Fibroblast of mammary gland (primary cell): ENCODE measurements around the gene RFC4.
"Not testable (repeated sequence)": the region's sequence is repeated elsewhere in the genome, so short reads cannot be mapped to it uniquely, and the experiment has no call there.

Experiments used
- DNase-seq: peaks from one replicate; pipeline ENCODE4 v3.0.0-alpha.2; 2010; ENCODE audit warnings: low read depth
- H3K4me3 ChIP-seq: 2 replicates; pipeline ENCODE4 v1.5.1; 2011; ENCODE audit warnings: low read depth, mild to moderate bottlenecking, low read length, moderate library complexity; ENCODE audit not compliant: control insufficient read depth
- TF ChIP-seq, protein P1 (sequence below): conservative IDR thresholded peaks from 2 replicates; pipeline ENCODE4 v1.5.1; 2011; ENCODE audit warnings: low read depth, low read length, inconsistent platforms; ENCODE audit not compliant: control insufficient read depth, insufficient read depth

RFC4 gene, protein sequence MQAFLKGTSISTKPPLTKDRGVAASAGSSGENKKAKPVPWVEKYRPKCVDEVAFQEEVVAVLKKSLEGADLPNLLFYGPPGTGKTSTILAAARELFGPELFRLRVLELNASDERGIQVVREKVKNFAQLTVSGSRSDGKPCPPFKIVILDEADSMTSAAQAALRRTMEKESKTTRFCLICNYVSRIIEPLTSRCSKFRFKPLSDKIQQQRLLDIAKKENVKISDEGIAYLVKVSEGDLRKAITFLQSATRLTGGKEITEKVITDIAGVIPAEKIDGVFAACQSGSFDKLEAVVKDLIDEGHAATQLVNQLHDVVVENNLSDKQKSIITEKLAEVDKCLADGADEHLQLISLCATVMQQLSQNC

DNA sequence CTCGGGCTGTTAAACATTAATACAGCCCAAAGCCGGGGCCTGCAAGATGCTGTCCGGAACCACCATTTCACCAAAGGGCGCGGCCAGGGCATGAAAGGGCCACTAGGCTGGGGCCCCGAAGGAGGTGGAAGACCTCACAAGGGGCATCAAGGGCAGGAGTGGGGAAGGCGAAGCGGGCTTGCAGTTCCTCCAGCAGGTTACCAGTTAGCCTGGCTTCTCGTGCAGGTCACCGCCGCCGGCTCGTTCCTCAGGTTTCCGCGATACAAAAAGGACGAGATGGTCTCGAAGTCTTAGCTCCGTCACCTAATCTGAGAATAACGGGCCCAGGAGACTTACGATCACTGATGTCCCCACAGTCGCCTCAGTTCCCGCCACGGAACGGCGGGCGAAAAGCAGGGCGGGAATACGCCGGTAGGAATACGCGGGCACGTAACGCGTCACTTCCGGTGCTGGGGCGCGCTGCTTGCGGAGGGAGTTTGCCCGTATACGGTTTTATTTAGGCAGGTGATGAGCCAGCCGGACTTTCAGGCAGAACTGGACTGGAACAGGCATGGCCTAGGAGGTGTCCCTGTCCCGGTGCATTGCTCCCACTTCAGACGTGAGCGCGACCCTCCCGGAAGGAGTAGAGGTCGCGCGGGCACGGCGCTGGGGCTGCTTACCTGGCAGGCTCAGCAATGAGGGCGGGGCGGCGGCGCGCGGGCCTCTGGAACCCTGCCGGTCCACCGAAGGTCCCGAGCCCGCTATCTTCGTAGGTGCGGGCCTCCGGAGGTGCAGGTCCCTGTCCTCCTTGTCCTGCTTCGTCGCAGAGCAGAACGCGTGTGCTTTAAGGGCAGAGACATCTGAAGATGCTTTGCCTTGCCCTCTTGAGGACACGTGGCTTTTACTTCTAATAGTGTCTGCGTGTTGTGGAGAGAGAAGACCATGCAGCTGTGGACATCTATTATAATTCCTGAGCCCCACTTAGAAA is at the start of gene RFC4:
RFC4 (minus strand) TSS at position 394 of the 967 bp plus-strand sequence. CDS start 1,769 bp downstream, outside the sequence.
- TF ChIP-seq, protein P1, sequence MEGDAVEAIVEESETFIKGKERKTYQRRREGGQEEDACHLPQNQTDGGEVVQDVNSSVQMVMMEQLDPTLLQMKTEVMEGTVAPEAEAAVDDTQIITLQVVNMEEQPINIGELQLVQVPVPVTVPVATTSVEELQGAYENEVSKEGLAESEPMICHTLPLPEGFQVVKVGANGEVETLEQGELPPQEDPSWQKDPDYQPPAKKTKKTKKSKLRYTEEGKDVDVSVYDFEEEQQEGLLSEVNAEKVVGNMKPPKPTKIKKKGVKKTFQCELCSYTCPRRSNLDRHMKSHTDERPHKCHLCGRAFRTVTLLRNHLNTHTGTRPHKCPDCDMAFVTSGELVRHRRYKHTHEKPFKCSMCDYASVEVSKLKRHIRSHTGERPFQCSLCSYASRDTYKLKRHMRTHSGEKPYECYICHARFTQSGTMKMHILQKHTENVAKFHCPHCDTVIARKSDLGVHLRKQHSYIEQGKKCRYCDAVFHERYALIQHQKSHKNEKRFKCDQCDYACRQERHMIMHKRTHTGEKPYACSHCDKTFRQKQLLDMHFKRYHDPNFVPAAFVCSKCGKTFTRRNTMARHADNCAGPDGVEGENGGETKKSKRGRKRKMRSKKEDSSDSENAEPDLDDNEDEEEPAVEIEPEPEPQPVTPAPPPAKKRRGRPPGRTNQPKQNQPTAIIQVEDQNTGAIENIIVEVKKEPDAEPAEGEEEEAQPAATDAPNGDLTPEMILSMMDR: no peak
- H3K4me3 ChIP-seq: peak within 1 kb of the TSS; percentile 75
- DNase-seq: peak; percentile 59

GRCh38 chr3:186854954-186855353 is 48.7 kb upstream of the RFC4 start:
- H3K4me3 ChIP-seq: no peak overlapping the region
- TF ChIP-seq, protein P1: no peak
- no peak for DNase-seq

DNA sequence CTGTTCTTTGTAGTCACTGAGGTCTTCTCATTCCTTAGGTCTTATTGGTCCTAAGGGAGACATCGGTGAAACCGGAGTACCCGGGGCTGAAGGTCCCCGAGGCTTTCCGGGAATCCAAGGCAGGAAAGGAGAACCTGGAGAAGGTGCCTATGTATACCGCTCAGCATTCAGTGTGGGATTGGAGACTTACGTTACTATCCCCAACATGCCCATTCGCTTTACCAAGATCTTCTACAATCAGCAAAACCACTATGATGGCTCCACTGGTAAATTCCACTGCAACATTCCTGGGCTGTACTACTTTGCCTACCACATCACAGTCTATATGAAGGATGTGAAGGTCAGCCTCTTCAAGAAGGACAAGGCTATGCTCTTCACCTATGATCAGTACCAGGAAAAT is 47.9 kb upstream of the RFC4 start:
- TF ChIP-seq, protein P1: no peak
- no peak overlapping the region for H3K4me3 ChIP-seq
- DNase-seq: no peak

DNA sequence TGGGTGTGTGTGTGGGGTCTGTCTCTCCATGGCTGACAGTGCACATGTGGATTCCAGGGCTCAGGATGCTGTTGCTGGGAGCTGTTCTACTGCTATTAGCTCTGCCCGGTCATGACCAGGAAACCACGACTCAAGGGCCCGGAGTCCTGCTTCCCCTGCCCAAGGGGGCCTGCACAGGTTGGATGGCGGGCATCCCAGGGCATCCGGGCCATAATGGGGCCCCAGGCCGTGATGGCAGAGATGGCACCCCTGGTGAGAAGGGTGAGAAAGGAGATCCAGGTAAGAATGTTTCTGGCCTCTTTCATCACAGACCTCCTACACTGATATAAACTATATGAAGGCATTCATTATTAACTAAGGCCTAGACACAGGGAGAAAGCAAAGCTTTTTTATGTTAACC is 46.7 kb upstream of the RFC4 start:
- DNase-seq: no peak
- no peak overlapping the region for H3K4me3 ChIP-seq
- TF ChIP-seq, protein P1: no peak

GRCh38 chr3:186851835-186852234 is 45.6 kb upstream of the RFC4 start:
- H3K4me3 ChIP-seq, DNase-seq: not testable (repeated sequence)

DNA sequence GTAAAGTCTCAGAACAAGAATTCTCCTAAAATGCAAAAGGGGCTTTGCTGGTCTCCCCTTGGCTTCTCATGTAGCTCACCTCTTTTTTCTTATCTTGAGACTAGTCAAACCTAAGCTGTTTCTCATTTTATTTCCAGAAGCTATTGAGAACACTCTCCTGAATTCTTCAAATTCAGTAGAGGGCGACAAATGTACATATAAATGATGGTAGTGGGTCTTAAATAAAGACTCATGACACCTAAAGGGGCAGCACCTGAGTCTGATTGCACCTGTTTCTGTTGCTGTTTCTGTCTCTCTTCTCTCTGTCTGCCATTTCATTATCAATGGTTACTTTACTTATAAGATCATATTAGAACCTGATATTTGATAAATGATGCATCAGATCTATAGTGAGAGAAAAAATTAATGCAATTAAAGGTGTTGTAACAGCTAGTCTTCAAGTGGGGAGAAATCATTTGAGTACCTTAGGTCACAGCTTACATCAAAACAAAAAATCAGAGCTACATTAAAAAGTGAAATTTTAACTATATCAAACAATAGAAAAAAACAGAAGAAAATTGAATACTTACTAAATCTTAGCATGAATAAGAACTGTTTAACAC is 43.2 kb upstream of the RFC4 start:
- H3K4me3 ChIP-seq: no peak overlapping the region
- TF ChIP-seq, protein P1: peak; percentile 29
- DNase-seq: peak; percentile 37

DNA sequence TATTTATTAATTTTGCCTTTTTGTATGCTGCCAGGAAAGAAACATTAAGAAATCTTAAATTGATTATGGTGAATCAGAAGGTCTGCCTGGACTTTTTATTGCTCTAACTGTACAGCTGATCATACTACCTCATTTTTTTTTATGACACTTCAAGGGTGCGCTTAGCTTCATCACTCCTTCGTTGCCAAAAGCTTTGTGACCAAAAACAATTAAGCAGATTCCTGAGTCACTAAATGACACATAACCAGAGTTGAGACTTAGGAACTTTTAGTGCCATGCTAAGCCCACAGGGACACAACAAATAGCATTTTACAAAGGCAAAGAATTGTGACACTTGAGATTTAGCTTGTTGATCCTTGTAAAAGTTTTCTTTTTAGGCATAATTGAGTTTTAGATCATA is 41.2 kb upstream of the RFC4 start:
- DNase-seq: no peak
- TF ChIP-seq, protein P1: no peak

More for the DNA sequence above, 41.2 kb upstream of the RFC4 start:
- no peak overlapping the region for H3K4me3 ChIP-seq
